Measurements from ENCODE around the gene PRR16.

PRR16 gene

GRCh38 chr5:120479066-120479465 is 15.0 kb downstream of the PRR16 start:
- Histone ChIP-seq H3K36me3 (ENCODE audit: control insufficient read depth in 2 of 2, insufficient read depth in 2 of 2, low read length in 2 of 2) (no peaks in the 10 kb centered on the region), H3K9ac (ENCODE audit: low read depth in 1 of 2, low read length in 2 of 2) (no peak overlapping the region), H3K4me3 (ENCODE audit: low read length in 2 of 2) (no peak overlapping the region), H3K9me3 (ENCODE audit: control insufficient read depth in 2 of 2, low read length in 2 of 2) (no peaks in the 10 kb centered on the region), H3K27me3 (ENCODE audit: control insufficient read depth in 2 of 2, insufficient read depth in 2 of 2, low read length in 2 of 2) (no peaks in the 10 kb centered on the region), H3K27ac (ENCODE audit: low read depth in 2 of 2, low read length in 2 of 2) (no peak overlapping the region), H3K4me1 (ENCODE audit: control insufficient read depth in 2 of 2, insufficient read depth in 2 of 2, low read length in 2 of 2) (no peaks in the 10 kb centered on the region)

- Histone ChIP-seq H3K36me3 (ENCODE audit: control insufficient read depth in 2 of 2, insufficient read depth in 2 of 2, low read length in 2 of 2) (no peaks in the 10 kb centered on the region), H3K27me3 (ENCODE audit: control insufficient read depth in 2 of 2, insufficient read depth in 2 of 2, low read length in 2 of 2) (no peaks in the 10 kb centered on the region), H3K27ac (ENCODE audit: low read depth in 2 of 2, low read length in 2 of 2) (no peak overlapping the region), H3K9me3 (ENCODE audit: control insufficient read depth in 2 of 2, low read length in 2 of 2) (no peaks in the 10 kb centered on the region), H3K9ac (ENCODE audit: low read depth in 1 of 2, low read length in 2 of 2) (no peak overlapping the region), H3K4me1 (ENCODE audit: control insufficient read depth in 2 of 2, insufficient read depth in 2 of 2, low read length in 2 of 2) (no peaks in the 10 kb centered on the region), H3K4me3 (ENCODE audit: low read length in 2 of 2) (no peak overlapping the region)
These were observed 35.9 kb downstream of the PRR16 start for GRCh38 chr5:120499876-120500563.

- no peaks in the 10 kb centered on the region for H3K4me1 ChIP-seq (ENCODE audit: control insufficient read depth in 2 of 2, insufficient read depth in 2 of 2, low read length in 2 of 2)
- H3K4me3 ChIP-seq (ENCODE audit: low read length in 2 of 2) = no peak overlapping the region
- H3K27me3 ChIP-seq (ENCODE audit: control insufficient read depth in 2 of 2, insufficient read depth in 2 of 2, low read length in 2 of 2) = no peaks in the 10 kb centered on the region
- no peak overlapping the region for H3K9ac ChIP-seq (ENCODE audit: low read depth in 1 of 2, low read length in 2 of 2)
- H3K27ac ChIP-seq (ENCODE audit: low read depth in 2 of 2, low read length in 2 of 2) = no peak overlapping the region
- H3K9me3 ChIP-seq (ENCODE audit: control insufficient read depth in 2 of 2, low read length in 2 of 2) = no peaks in the 10 kb centered on the region
- no peaks in the 10 kb centered on the region for H3K36me3 ChIP-seq (ENCODE audit: control insufficient read depth in 2 of 2, insufficient read depth in 2 of 2, low read length in 2 of 2)
These were observed 38.4 kb downstream of the PRR16 start for GRCh38 chr5:120502531-120502930.

- Histone ChIP-seq H3K36me3 (ENCODE audit: control insufficient read depth in 2 of 2, insufficient read depth in 2 of 2, low read length in 2 of 2) (no peaks in the 10 kb centered on the region), H3K27ac (ENCODE audit: low read depth in 2 of 2, low read length in 2 of 2) (no peak overlapping the region), H3K9ac (ENCODE audit: low read depth in 1 of 2, low read length in 2 of 2) (no peak overlapping the region), H3K9me3 (ENCODE audit: control insufficient read depth in 2 of 2, low read length in 2 of 2) (no peaks in the 10 kb centered on the region), H3K4me1 (ENCODE audit: control insufficient read depth in 2 of 2, insufficient read depth in 2 of 2, low read length in 2 of 2) (no peaks in the 10 kb centered on the region), H3K4me3 (ENCODE audit: low read length in 2 of 2) (no peak overlapping the region), H3K27me3 (ENCODE audit: control insufficient read depth in 2 of 2, insufficient read depth in 2 of 2, low read length in 2 of 2) (no peaks in the 10 kb centered on the region)
These were observed 39.2 kb downstream of the PRR16 start for GRCh38 chr5:120503341-120503740.

GRCh38 chr5:120504057-120504456 is 40.0 kb downstream of the PRR16 start:
- no peak overlapping the region for H3K27ac ChIP-seq (ENCODE audit: low read depth in 2 of 2, low read length in 2 of 2)
- H3K9ac ChIP-seq (ENCODE audit: low read depth in 1 of 2, low read length in 2 of 2) = no peak overlapping the region
- no peak overlapping the region for H3K4me3 ChIP-seq (ENCODE audit: low read length in 2 of 2)
- no peaks in the 10 kb centered on the region for H3K27me3 ChIP-seq (ENCODE audit: control insufficient read depth in 2 of 2, insufficient read depth in 2 of 2, low read length in 2 of 2)
- no peaks in the 10 kb centered on the region for H3K4me1 ChIP-seq (ENCODE audit: control insufficient read depth in 2 of 2, insufficient read depth in 2 of 2, low read length in 2 of 2)
- H3K36me3 ChIP-seq (ENCODE audit: control insufficient read depth in 2 of 2, insufficient read depth in 2 of 2, low read length in 2 of 2) = no peaks in the 10 kb centered on the region
- H3K9me3 ChIP-seq (ENCODE audit: control insufficient read depth in 2 of 2, low read length in 2 of 2) = no peaks in the 10 kb centered on the region

GRCh38 chr5:120507197-120507596 is 43.1 kb downstream of the PRR16 start:
- no peak overlapping the region for H3K4me3 ChIP-seq (ENCODE audit: low read length in 2 of 2)
- no peaks in the 10 kb centered on the region for H3K27me3 ChIP-seq (ENCODE audit: control insufficient read depth in 2 of 2, insufficient read depth in 2 of 2, low read length in 2 of 2)
- no peaks in the 10 kb centered on the region for H3K9me3 ChIP-seq (ENCODE audit: control insufficient read depth in 2 of 2, low read length in 2 of 2)
- no peaks in the 10 kb centered on the region for H3K36me3 ChIP-seq (ENCODE audit: control insufficient read depth in 2 of 2, insufficient read depth in 2 of 2, low read length in 2 of 2)
- H3K4me1 ChIP-seq (ENCODE audit: control insufficient read depth in 2 of 2, insufficient read depth in 2 of 2, low read length in 2 of 2) = peaks cover 0 to 2% of the 10 kb centered on the region in 2 donors
- H3K9ac ChIP-seq (ENCODE audit: low read depth in 1 of 2, low read length in 2 of 2) = no peak overlapping the region
- H3K27ac ChIP-seq (ENCODE audit: low read depth in 2 of 2, low read length in 2 of 2) = no peak overlapping the region

- Histone ChIP-seq H3K27ac (ENCODE audit: low read depth in 2 of 2, low read length in 2 of 2) (no peak overlapping the region), H3K27me3 (ENCODE audit: control insufficient read depth in 2 of 2, insufficient read depth in 2 of 2, low read length in 2 of 2) (no peaks in the 10 kb centered on the region), H3K4me1 (ENCODE audit: control insufficient read depth in 2 of 2, insufficient read depth in 2 of 2, low read length in 2 of 2) (peaks cover 0 to 2% of the 10 kb centered on the region in 2 donors), H3K9ac (ENCODE audit: low read depth in 1 of 2, low read length in 2 of 2) (no peak overlapping the region), H3K4me3 (ENCODE audit: low read length in 2 of 2) (no peak overlapping the region), H3K36me3 (ENCODE audit: control insufficient read depth in 2 of 2, insufficient read depth in 2 of 2, low read length in 2 of 2) (no peaks in the 10 kb centered on the region), H3K9me3 (ENCODE audit: control insufficient read depth in 2 of 2, low read length in 2 of 2) (no peaks in the 10 kb centered on the region)
These were observed 43.8 kb downstream of the PRR16 start for GRCh38 chr5:120507800-120508463.

- Histone ChIP-seq H3K9ac (ENCODE audit: low read depth in 1 of 2, low read length in 2 of 2) (no peak overlapping the region), H3K4me1 (ENCODE audit: control insufficient read depth in 2 of 2, insufficient read depth in 2 of 2, low read length in 2 of 2) (peaks cover 0 to 2% of the 10 kb centered on the region in 2 donors), H3K36me3 (ENCODE audit: control insufficient read depth in 2 of 2, insufficient read depth in 2 of 2, low read length in 2 of 2) (no peaks in the 10 kb centered on the region), H3K27ac (ENCODE audit: low read depth in 2 of 2, low read length in 2 of 2) (no peak overlapping the region), H3K27me3 (ENCODE audit: control insufficient read depth in 2 of 2, insufficient read depth in 2 of 2, low read length in 2 of 2) (no peaks in the 10 kb centered on the region), H3K4me3 (ENCODE audit: low read length in 2 of 2) (no peak overlapping the region), H3K9me3 (ENCODE audit: control insufficient read depth in 2 of 2, low read length in 2 of 2) (no peaks in the 10 kb centered on the region)
These were observed 45.0 kb downstream of the PRR16 start for GRCh38 chr5:120509053-120509452.

GRCh38 chr5:120510098-120510637 is 46.1 kb downstream of the PRR16 start:
- no peak overlapping the region for H3K27ac ChIP-seq (ENCODE audit: low read depth in 2 of 2, low read length in 2 of 2)

GRCh38 chr5:120510994-120511686 is 47.0 kb downstream of the PRR16 start:
- H3K9me3 ChIP-seq (ENCODE audit: control insufficient read depth in 2 of 2, low read length in 2 of 2) = no peaks in the 10 kb centered on the region
- H3K27ac ChIP-seq (ENCODE audit: low read depth in 2 of 2, low read length in 2 of 2) = no peak overlapping the region
- H3K9ac ChIP-seq (ENCODE audit: low read depth in 1 of 2, low read length in 2 of 2) = no peak overlapping the region
- no peaks in the 10 kb centered on the region for H3K27me3 ChIP-seq (ENCODE audit: control insufficient read depth in 2 of 2, insufficient read depth in 2 of 2, low read length in 2 of 2)
- no peaks in the 10 kb centered on the region for H3K36me3 ChIP-seq (ENCODE audit: control insufficient read depth in 2 of 2, insufficient read depth in 2 of 2, low read length in 2 of 2)
- H3K4me3 ChIP-seq (ENCODE audit: low read length in 2 of 2) = no peak overlapping the region
- peaks cover 0 to 2% of the 10 kb centered on the region in 2 donors for H3K4me1 ChIP-seq (ENCODE audit: control insufficient read depth in 2 of 2, insufficient read depth in 2 of 2, low read length in 2 of 2)

More at GRCh38 chr5:120510098-120510637, 46.1 kb downstream of the PRR16 start:
- peaks cover 0 to 2% of the 10 kb centered on the region in 2 donors for H3K4me1 ChIP-seq (ENCODE audit: control insufficient read depth in 2 of 2, insufficient read depth in 2 of 2, low read length in 2 of 2)
- no peaks in the 10 kb centered on the region for H3K36me3 ChIP-seq (ENCODE audit: control insufficient read depth in 2 of 2, insufficient read depth in 2 of 2, low read length in 2 of 2)
- no peaks in the 10 kb centered on the region for H3K27me3 ChIP-seq (ENCODE audit: control insufficient read depth in 2 of 2, insufficient read depth in 2 of 2, low read length in 2 of 2)
- no peak overlapping the region for H3K9ac ChIP-seq (ENCODE audit: low read depth in 1 of 2, low read length in 2 of 2)
- no peaks in the 10 kb centered on the region for H3K9me3 ChIP-seq (ENCODE audit: control insufficient read depth in 2 of 2, low read length in 2 of 2)
- H3K4me3 ChIP-seq (ENCODE audit: low read length in 2 of 2) = no peak overlapping the region
